ENCODE data around the gene MMP17. TPM values are rescaled to one million over a fixed set of nuclear protein-coding genes. Genes with fewer than 3 reads are reported as not detected.

Gene MMP17
- total and polyA plus RNA-seq, 2 donors (not counting 1 experiment from before 2014, with no cell fraction given) = 3.2 to 13.5 TPM

- Histone ChIP-seq H2AFZ (ENCODE audit: low read length) (no peak overlapping the region), H3K79me2 (ENCODE audit: control insufficient read depth, insufficient read depth, low read length) (no peaks in the 10 kb centered on the region), H3K4me3 (replicated peaks in 1 of 4; ENCODE audit: control extremely low read depth in 1 of 4, insufficient read depth in 1 of 4, low read depth in 3 of 4, low read length in 4 of 4) (no peak overlapping the region), H3K9me3 (ENCODE audit: control insufficient read depth, insufficient read depth, low read depth, low read length) (no peaks in the 10 kb centered on the region), H3K36me3 (ENCODE audit: control insufficient read depth, insufficient read depth, low read length) (peaks cover 16% of the 10 kb centered on the region), H3K9ac (ENCODE audit: insufficient read depth, low read length) (no peak overlapping the region), H3K4me1 (ENCODE audit: control insufficient read depth, extremely low read depth, insufficient read depth, low read length) (no peaks in the 10 kb centered on the region), H3K27ac (ENCODE audit: insufficient read depth, low read length) (no peak overlapping the region), H4K20me1 (ENCODE audit: control insufficient read depth, extremely low read depth, insufficient read depth, low read length) (no peaks in the 10 kb centered on the region), H3K27me3 (ENCODE audit: control insufficient read depth, insufficient read depth, low read length) (no peaks in the 10 kb centered on the region), H3K4me2 (ENCODE audit: extremely low read depth, insufficient read depth, low read length) (no peak overlapping the region)
- TF ChIP-seq EZH2 (IDR thresholded peaks at IDR 0.05; ENCODE audit: low read length, missing control alignments) = no peak
- no peak for TF ChIP-seq CTCF (conservative IDR thresholded peaks at IDR 0.05 in 1 of 2, IDR thresholded peaks at IDR 0.05 in 1 of 2; ENCODE audit: low read depth in 1 of 2, low read length in 2 of 2)
- DNase-seq (ENCODE audit: low read depth in 2 of 2) = no peak
Observed at GRCh38 chr12:131789638-131790037, 38.6 kb upstream of the MMP17 start.

GRCh38 chr12:131793243-131794022 lies 34.8 kb upstream of the MMP17 start:
- H3K79me2 ChIP-seq (ENCODE audit: control insufficient read depth, insufficient read depth, low read length) = no peaks in the 10 kb centered on the region
- H3K4me1 ChIP-seq (ENCODE audit: control insufficient read depth, extremely low read depth, insufficient read depth, low read length) = no peaks in the 10 kb centered on the region
- peaks cover 12% of the 10 kb centered on the region for H3K36me3 ChIP-seq (ENCODE audit: control insufficient read depth, insufficient read depth, low read length)
- no peaks in the 10 kb centered on the region for H3K9me3 ChIP-seq (ENCODE audit: control insufficient read depth, insufficient read depth, low read depth, low read length)
- H3K27me3 ChIP-seq (ENCODE audit: control insufficient read depth, insufficient read depth, low read length) = no peaks in the 10 kb centered on the region
- H3K4me3 ChIP-seq (replicated peaks in 1 of 4; ENCODE audit: control extremely low read depth in 1 of 4, insufficient read depth in 1 of 4, low read depth in 3 of 4, low read length in 4 of 4) = no peak overlapping the region
- no peak overlapping the region for H3K27ac ChIP-seq (ENCODE audit: insufficient read depth, low read length)
- no peak overlapping the region for H2AFZ ChIP-seq (ENCODE audit: low read length)
- H4K20me1 ChIP-seq (ENCODE audit: control insufficient read depth, extremely low read depth, insufficient read depth, low read length) = no peaks in the 10 kb centered on the region
- DNase-seq (ENCODE audit: low read depth in 2 of 2) = peak in 1 of 2 donors; percentile 88
- H3K9ac ChIP-seq (ENCODE audit: insufficient read depth, low read length) = no peak overlapping the region
- H3K4me2 ChIP-seq (ENCODE audit: extremely low read depth, insufficient read depth, low read length) = no peak overlapping the region
- no peak for TF ChIP-seq CTCF (conservative IDR thresholded peaks at IDR 0.05 in 1 of 2, IDR thresholded peaks at IDR 0.05 in 1 of 2; ENCODE audit: low read depth in 1 of 2, low read length in 2 of 2)
- no peak for TF ChIP-seq EZH2 (IDR thresholded peaks at IDR 0.05; ENCODE audit: low read length, missing control alignments)

- H3K9me3 ChIP-seq (ENCODE audit: control insufficient read depth, insufficient read depth, low read depth, low read length) = no peaks in the 10 kb centered on the region
- no peaks in the 10 kb centered on the region for H3K27me3 ChIP-seq (ENCODE audit: control insufficient read depth, insufficient read depth, low read length)
- no peaks in the 10 kb centered on the region for H3K4me1 ChIP-seq (ENCODE audit: control insufficient read depth, extremely low read depth, insufficient read depth, low read length)
- H3K27ac ChIP-seq (ENCODE audit: insufficient read depth, low read length) = no peak overlapping the region
- H3K4me3 ChIP-seq (replicated peaks in 1 of 4; ENCODE audit: control extremely low read depth in 1 of 4, insufficient read depth in 1 of 4, low read depth in 3 of 4, low read length in 4 of 4) = no peak overlapping the region
- H3K79me2 ChIP-seq (ENCODE audit: control insufficient read depth, insufficient read depth, low read length) = no peaks in the 10 kb centered on the region
- no peak for TF ChIP-seq CTCF (conservative IDR thresholded peaks at IDR 0.05 in 1 of 2, IDR thresholded peaks at IDR 0.05 in 1 of 2; ENCODE audit: low read depth in 1 of 2, low read length in 2 of 2)
- TF ChIP-seq EZH2 (IDR thresholded peaks at IDR 0.05; ENCODE audit: low read length, missing control alignments) = no peak
- no peak overlapping the region for H2AFZ ChIP-seq (ENCODE audit: low read length)
- H3K4me2 ChIP-seq (ENCODE audit: extremely low read depth, insufficient read depth, low read length) = no peak overlapping the region
- no peaks in the 10 kb centered on the region for H4K20me1 ChIP-seq (ENCODE audit: control insufficient read depth, extremely low read depth, insufficient read depth, low read length)
- DNase-seq (ENCODE audit: low read depth in 2 of 2) = no peak
- no peak overlapping the region for H3K9ac ChIP-seq (ENCODE audit: insufficient read depth, low read length)
- peaks cover 11% of the 10 kb centered on the region for H3K36me3 ChIP-seq (ENCODE audit: control insufficient read depth, insufficient read depth, low read length)
Observed at GRCh38 chr12:131794061-131794460, 34.1 kb upstream of the MMP17 start.

All from fibroblast of lung (primary cell).